Left lung (tissue), 10 donors: ENCODE data around the gene PEAR1. TPM values are rescaled to one million over a fixed set of nuclear protein-coding genes. Genes with fewer than 3 reads are reported as not detected.

Experiments used
- ATAC-seq: fragments of 200-7000 bp; cut with Tn5 transposase; one replicate; pipeline ENCODE4 v1.9.1; 2020; ENCODE audit warnings: moderate library complexity
- DNase-seq, 4 donors: peaks; one replicate each; pipeline ENCODE4 v3.0.0-alpha.2; 2013 to 2020
- H3K27ac ChIP-seq, 2 donors: fragments of 200-600 bp; sonication (generic) in 1 of 2; one replicate each; pipeline versions ENCODE4 v1.5.0 to v1.8.0; 2020 to 2021
- H3K27me3 ChIP-seq, 2 donors: fragments of 200-600 bp; sonication (generic) in 1 of 2; one replicate each; pipeline versions ENCODE4 v1.5.0 to v1.8.0; 2020 to 2021
- H3K36me3 ChIP-seq, 2 donors: fragments of 200-600 bp; sonication (generic) in 1 of 2; one replicate each; pipeline versions ENCODE4 v1.5.0 to v1.8.0; 2020 to 2021
- H3K4me1 ChIP-seq, 2 donors: fragments of 200-600 bp; one replicate each; pipeline ENCODE4 v1.8.0; 2021
- H3K4me3 ChIP-seq, 2 donors: fragments of 200-600 bp; sonication (generic) in 1 of 2; one replicate each; pipeline versions ENCODE4 v1.5.0 to v1.8.0; 2020 to 2021; ENCODE audit warnings: mild to moderate bottlenecking in 1 of 2
- H3K9me3 ChIP-seq, 2 donors: fragments of 200-600 bp; sonication (generic) in 1 of 2; one replicate each; pipeline versions ENCODE4 v1.5.0 to v1.8.0; 2020 to 2021
- CTCF ChIP-seq, 2 donors: fragments of 200-600 bp; sonication (generic) in 1 of 2; IDR thresholded peaks; one replicate each; pipeline versions ENCODE4 v1.5.0 to v1.8.0; 2021; ENCODE audit warnings: antibody characterized with exemption in 2 of 2
- intact Hi-C, 2 donors: fragments of 100-400 bp; cut with DNase I; formaldehyde crosslinking; loops; one replicate each; pipeline versions ENCODE4 v1.11.2 to v1.14.2; 2022
- microRNA-seq, 2 donors: library from miRNA; unstranded; fragments of <30 nt; microRNA quantifications; one replicate each; pipeline ENCODE4, GENCODE V29; 2019
- polyA plus RNA-seq, 6 donors: library from polyadenylated mRNA; unstranded; fragments of 120-200 nt; gene quantifications; one replicate each; pipeline ENCODE4 v1.2.1, GENCODE V29; 2013; ENCODE audit not compliant: insufficient read length in 6 of 6
- total RNA-seq, 2 donors: library from RNA; stranded (reverse); fragmentation: NEBNext Ultra II Directional; extraction: Animal tissue kit (Norgen Biotek cat#: 25700); gene quantifications; one replicate each; pipeline ENCODE4 v1.2.1, GENCODE V29; 2021
- donor health status: DM: no; HTN: yes; CAD: no.
- donor health status: DM: no; HTN: no; CAD: no.

PEAR1 gene
- total and polyA plus RNA-seq, 8 donors, result 10.6 to 30.1 (median 28.3) TPM

- H3K36me3 ChIP-seq, result peaks cover 0 to 86% of the 10 kb centered on the region in 2 donors
- no peaks in the 10 kb centered on the region for H3K9me3 ChIP-seq
- H3K4me1 ChIP-seq, result peaks cover 0 to 22% of the 10 kb centered on the region in 2 donors
- no peak overlapping the region for H3K27ac ChIP-seq
- no peaks in the 10 kb centered on the region for H3K27me3 ChIP-seq
- ATAC-seq (no peak), DNase-seq (no peak)
- no peak overlapping the region for H3K4me3 ChIP-seq
- TF ChIP-seq CTCF (IDR thresholded peaks at IDR 0.05), result no peak
- intact Hi-C loops, result no loop called here
Measured at GRCh38 chr1:156959414-156959813, 65.9 kb downstream of the PEAR1 start.

GRCh38 chr1:156959925-156960324, 66.4 kb downstream of the PEAR1 start:
- no peak for TF ChIP-seq CTCF (IDR thresholded peaks at IDR 0.05)

GRCh38 chr1:156961709-156962108, 68.2 kb downstream of the PEAR1 start:
- Histone ChIP-seq H3K9me3 (no peaks in the 10 kb centered on the region), H3K4me3 (peak overlapping the region in 1 of 2 donors; percentile 37), H3K27me3 (no peaks in the 10 kb centered on the region), H3K36me3 (peaks cover 0 to 63% of the 10 kb centered on the region in 2 donors), H3K4me1 (peaks cover 0 to 22% of the 10 kb centered on the region in 2 donors), H3K27ac (no peak overlapping the region)
- ATAC-seq (no peak), DNase-seq (no peak)
- TF ChIP-seq CTCF (IDR thresholded peaks at IDR 0.05), result no peak
- intact Hi-C loops, result no loop called here

More at GRCh38 chr1:156959925-156960324, 66.4 kb downstream of the PEAR1 start:
- H3K4me3 ChIP-seq, result no peak overlapping the region
- H3K27me3 ChIP-seq, result no peaks in the 10 kb centered on the region
- peaks cover 0 to 81% of the 10 kb centered on the region in 2 donors for H3K36me3 ChIP-seq
- ATAC-seq, result no peak
- intact Hi-C loops, result no loop called here
- H3K4me1 ChIP-seq, result peaks cover 0 to 22% of the 10 kb centered on the region in 2 donors
- no peak overlapping the region for H3K27ac ChIP-seq
- H3K9me3 ChIP-seq, result no peaks in the 10 kb centered on the region
- no peak for DNase-seq

- ATAC-seq (peak; percentile 79), DNase-seq (peak in 1 of 4 donors; percentile 63)
- Histone ChIP-seq H3K9me3 (no peaks in the 10 kb centered on the region), H3K4me3 (peak overlapping the region in 1 of 2 donors; percentile 37), H3K36me3 (peaks cover 0 to 59% of the 10 kb centered on the region in 2 donors), H3K27me3 (no peaks in the 10 kb centered on the region), H3K27ac (peak overlapping the region; percentile 33 to 77), H3K4me1 (peaks cover 0 to 22% of the 10 kb centered on the region in 2 donors)
- TF ChIP-seq CTCF (IDR thresholded peaks at IDR 0.05), result no peak
- intact Hi-C loops, result no loop called here
Measured at GRCh38 chr1:156963621-156964020, 70.1 kb downstream of the PEAR1 start.

GRCh38 chr1:156964441-156964840, 70.9 kb downstream of the PEAR1 start:
- no peak overlapping the region for H3K4me3 ChIP-seq
- no peak for TF ChIP-seq CTCF (IDR thresholded peaks at IDR 0.05)
- intact Hi-C loops, result no loop called here
- DNase-seq (no peak), ATAC-seq (no peak)
- H3K9me3 ChIP-seq, result no peaks in the 10 kb centered on the region
- H3K27ac ChIP-seq, result peak overlapping the region in 1 of 2 donors; percentile 77
- H3K4me1 ChIP-seq, result peaks cover 0 to 22% of the 10 kb centered on the region in 2 donors
- peaks cover 0 to 59% of the 10 kb centered on the region in 2 donors for H3K36me3 ChIP-seq
- H3K27me3 ChIP-seq, result no peaks in the 10 kb centered on the region

Small RNA genes lying within 50 kb of the gene (microRNA-seq; reads per million reads assigned to microRNA genes)
- 0.17 to 0.68 reads per million in 2 donors for gene MIR765

Other genes starting within 250 kb of the PEAR1 start
- 10 to 100 TPM; 56.9 to 58.5 TPM for gene NES, start 216.3 kb upstream of the PEAR1 start, total RNA-seq
- 10 to 100 TPM; 54.9 to 84.0 (median 71.8) TPM for gene NES, start 216.3 kb upstream of the PEAR1 start, polyA plus RNA-seq
- gene CRABP2, start 188.1 kb upstream of the PEAR1 start, total RNA-seq, result 10 to 100 TPM in 1 of 2 donors, 1 to 10 TPM in 1; 2.7 to 23.3 TPM
- gene CRABP2, start 188.1 kb upstream of the PEAR1 start, polyA plus RNA-seq, result 100 to 1,000 TPM in 4 of 6 donors, 10 to 100 TPM in 2; 79.4 to 154 (median 109) TPM
- 10 to 100 TPM; 30.6 to 35.3 TPM for gene METTL25B, start 165.2 kb upstream of the PEAR1 start, total RNA-seq
- gene METTL25B, start 165.2 kb upstream of the PEAR1 start, polyA plus RNA-seq, result 10 to 100 TPM; 32.6 to 41.7 (median 35.9) TPM
- gene ISG20L2, start 165.0 kb upstream of the PEAR1 start, total RNA-seq, result 10 to 100 TPM; 18.3 to 30.8 TPM
- gene ISG20L2, start 165.0 kb upstream of the PEAR1 start, polyA plus RNA-seq, result 10 to 100 TPM; 36.9 to 45.9 (median 43.4) TPM
- gene MRPL24, start 152.6 kb upstream of the PEAR1 start, total RNA-seq, result 10 to 100 TPM; 42.8 to 62.2 TPM
- gene MRPL24, start 152.6 kb upstream of the PEAR1 start, polyA plus RNA-seq, result 10 to 100 TPM; 53.1 to 58.1 (median 55.4) TPM
- gene HDGF, start 142.0 kb upstream of the PEAR1 start, total RNA-seq, result 100 to 1,000 TPM; 139 to 207 TPM
- gene HDGF, start 142.0 kb upstream of the PEAR1 start, polyA plus RNA-seq, result 100 to 1,000 TPM; 212 to 260 (median 239) TPM
- gene PRCC, start 126.2 kb upstream of the PEAR1 start, total RNA-seq, result 10 to 100 TPM; 40.7 to 56.2 TPM
- 100 to 1,000 TPM in 1 of 6 donors, 10 to 100 TPM in 5; 94.5 to 106 (median 97.4) TPM for gene PRCC, start 126.2 kb upstream of the PEAR1 start, polyA plus RNA-seq
- 1 to 10 TPM; 1.7 to 4.4 TPM for gene SH2D2A, start 76.9 kb upstream of the PEAR1 start, total RNA-seq
- under 1 TPM; 0.36 to 0.85 (median 0.63) TPM for gene SH2D2A, start 76.9 kb upstream of the PEAR1 start, polyA plus RNA-seq
- gene INSRR, start 34.6 kb upstream of the PEAR1 start, total RNA-seq, result not detected
- gene INSRR, start 34.6 kb upstream of the PEAR1 start, polyA plus RNA-seq, result under 1 TPM in 4 of 6 donors, not detected in 2; 0.03 to 0.06 (median 0.04) TPM
- gene NTRK1, start 32.9 kb upstream of the PEAR1 start, total RNA-seq, result under 1 TPM; 0.47 to 0.97 TPM
- gene NTRK1, start 32.9 kb upstream of the PEAR1 start, polyA plus RNA-seq, result under 1 TPM in 5 of 6 donors, not detected in 1; 0.15 to 0.41 (median 0.27) TPM
- 1 to 10 TPM in 1 of 2 donors, under 1 TPM in 1; 0.38 to 3.5 TPM for gene LRRC71, start 26.9 kb downstream of the PEAR1 start, total RNA-seq
- 1 to 10 TPM; 1.1 to 5.5 (median 3.1) TPM for gene LRRC71, start 26.9 kb downstream of the PEAR1 start, polyA plus RNA-seq
- 10 to 100 TPM; 35.8 to 53.4 TPM for gene ARHGEF11, start 152.0 kb downstream of the PEAR1 start, total RNA-seq
- 10 to 100 TPM; 34.4 to 53.5 (median 40.1) TPM for gene ARHGEF11, start 152.0 kb downstream of the PEAR1 start, polyA plus RNA-seq
- not detected for gene ETV3L, start 206.1 kb downstream of the PEAR1 start, total RNA-seq
- gene ETV3L, start 206.1 kb downstream of the PEAR1 start, polyA plus RNA-seq, result not detected
- 10 to 100 TPM; 23.3 to 26.3 TPM for gene ETV3, start 244.7 kb downstream of the PEAR1 start, total RNA-seq
- gene ETV3, start 244.7 kb downstream of the PEAR1 start, polyA plus RNA-seq, result 10 to 100 TPM; 22.6 to 28.2 (median 25.0) TPM